ENCODE measurements around the gene PNKP. TPM values are rescaled to one million over a fixed set of nuclear protein-coding genes. Genes with fewer than 3 reads are reported as not detected.

Gene PNKP
- total RNA-seq, 1 donor from 2014 or later, result 46.3 TPM

GRCh38 chr19:49872245-49873128 is 5.1 kb upstream of the PNKP start:
- intact Hi-C loops (cut with DNase I), result no loop called here
- no peak overlapping the region for H3K27ac ChIP-seq

GRCh38 chr19:49871349-49871985 is 4.1 kb upstream of the PNKP start:
- no peak overlapping the region for H3K4me3 ChIP-seq
- no peaks in the 10 kb centered on the region for H3K9me3 ChIP-seq
- TF ChIP-seq CTCF (IDR thresholded peaks at IDR 0.05), result no peak
- no peak for DNase-seq (ENCODE audit: low spot score in 2 of 2)
- H3K27ac ChIP-seq, result no peak overlapping the region
- H3K27me3 ChIP-seq, result no peaks in the 10 kb centered on the region
- peaks cover 0 to 6% of the 10 kb centered on the region in 2 donors for H3K36me3 ChIP-seq
- intact Hi-C loops (cut with DNase I), result no loop called here
- peaks cover 9 to 30% of the 10 kb centered on the region in 2 donors for H3K4me1 ChIP-seq

More at GRCh38 chr19:49872245-49873128, 5.1 kb upstream of the PNKP start:
- no peak for TF ChIP-seq CTCF (IDR thresholded peaks at IDR 0.05)
- peaks cover 0 to 6% of the 10 kb centered on the region in 2 donors for H3K36me3 ChIP-seq
- H3K4me3 ChIP-seq, result no peak overlapping the region
- H3K9me3 ChIP-seq, result no peaks in the 10 kb centered on the region
- no peaks in the 10 kb centered on the region for H3K27me3 ChIP-seq
- no peak for DNase-seq (ENCODE audit: low spot score in 2 of 2)
- H3K4me1 ChIP-seq, result peaks cover 4 to 28% of the 10 kb centered on the region in 2 donors

GRCh38 chr19:49870309-49870901 is 3.0 kb upstream of the PNKP start:
- Histone ChIP-seq H3K4me3 (peak overlapping the region; percentile 72 to 74), H3K9me3 (no peaks in the 10 kb centered on the region), H3K27ac (peak overlapping the region; percentile 82), H3K27me3 (no peaks in the 10 kb centered on the region), H3K36me3 (peaks cover 0 to 6% of the 10 kb centered on the region in 2 donors), H3K4me1 (peaks cover 15 to 36% of the 10 kb centered on the region in 2 donors)
- intact Hi-C loops (cut with DNase I), result no loop called here
- TF ChIP-seq CTCF (IDR thresholded peaks at IDR 0.05), result no peak
- DNase-seq (ENCODE audit: low spot score in 2 of 2), result no peak

- Histone ChIP-seq H3K27ac (peak overlapping the region; percentile 93 to 97), H3K36me3 (peaks cover 0 to 6% of the 10 kb centered on the region in 2 donors), H3K4me1 (peaks cover 19 to 33% of the 10 kb centered on the region in 2 donors), H3K9me3 (no peaks in the 10 kb centered on the region), H3K4me3 (peak overlapping the region; percentile 72 to 74), H3K27me3 (no peaks in the 10 kb centered on the region)
- intact Hi-C loops (cut with DNase I), result loop anchor here (1.0 to 5.0 kb wide), 4 partner anchors 61 to 277 kb away; partner anchors contain the start of genes PRMT1 and PRR12
- no peak for TF ChIP-seq CTCF (IDR thresholded peaks at IDR 0.05)
- DNase-seq (ENCODE audit: low spot score in 2 of 2), result peak; percentile 95 to 98
Observed at GRCh38 chr19:49869484-49870308, 2.3 kb upstream of the PNKP start.

- no peak for TF ChIP-seq CTCF (IDR thresholded peaks at IDR 0.05)
- H3K4me1 ChIP-seq, result peaks cover 19 to 32% of the 10 kb centered on the region in 2 donors
- no peak for DNase-seq (ENCODE audit: low spot score in 2 of 2)
- intact Hi-C loops (cut with DNase I), result loop anchor here (1.0 to 5.0 kb wide), 4 partner anchors 60 to 277 kb away; partner anchors contain the start of genes PRMT1 and PRR12
- H3K9me3 ChIP-seq, result no peaks in the 10 kb centered on the region
- H3K27me3 ChIP-seq, result no peaks in the 10 kb centered on the region
- peaks cover 3 to 7% of the 10 kb centered on the region in 2 donors for H3K36me3 ChIP-seq
- peak overlapping the region; percentile 93 to 97 for H3K27ac ChIP-seq
- H3K4me3 ChIP-seq, result peak overlapping the region; percentile 44 to 54
Observed at GRCh38 chr19:49869009-49869483, 1.7 kb upstream of the PNKP start.

All from ascending aorta (tissue), 2 donors.